HG02798 (cell line): ENCODE measurements around the gene FOLH1.
"Not testable (repeated sequence)": the region's sequence is repeated elsewhere in the genome, so short reads cannot be mapped to it uniquely, and the experiment has no call there.

Source experiments
- ATAC-seq: cut with Tn5 transposase; IDR thresholded peaks from one replicate; pipeline ENCODE4 v1.9.1; 2021; ENCODE audit warnings: mild to moderate bottlenecking; ENCODE audit not compliant: unreplicated experiment, poor library complexity

The FOLH1 gene

DNA sequence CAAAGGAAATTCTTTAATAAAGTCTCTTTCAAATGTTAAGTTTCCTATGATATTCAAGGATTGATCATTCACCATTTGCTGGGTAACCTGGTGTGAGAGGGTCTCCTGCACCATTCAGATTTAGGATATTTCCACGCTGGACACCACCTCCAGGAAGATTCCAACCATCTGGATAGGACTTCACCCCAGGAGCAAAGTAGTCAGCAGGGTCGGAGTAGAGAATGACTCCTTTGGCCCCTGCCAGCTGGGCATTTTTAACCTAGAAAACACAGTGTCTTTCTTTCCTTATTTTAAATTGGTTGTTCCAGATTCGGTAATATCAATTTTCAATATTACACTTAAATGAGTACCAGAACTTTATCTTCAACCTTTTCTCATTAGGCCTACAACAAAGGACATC, 22.8 kb downstream of the FOLH1 start:
- ATAC-seq = not testable (repeated sequence)

DNA sequence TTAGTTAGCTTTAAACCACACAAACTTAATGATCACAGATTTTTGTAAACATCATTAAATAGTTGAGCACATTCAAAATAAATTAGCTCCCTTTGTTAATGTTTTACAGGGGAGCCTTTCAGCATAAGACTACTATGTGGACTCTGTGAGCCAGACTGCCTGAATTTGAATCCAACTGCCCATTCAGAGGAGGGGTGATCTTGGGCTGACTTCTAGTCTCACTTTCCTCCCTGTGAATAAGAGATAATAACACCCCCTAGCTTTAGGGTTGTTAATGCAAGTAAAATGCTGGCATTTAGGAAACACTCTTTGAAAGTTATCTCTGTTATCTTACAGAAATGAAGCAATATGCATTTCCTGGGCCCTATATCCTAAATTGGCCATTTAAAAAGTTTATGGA, 23.6 kb downstream of the FOLH1 start:
- not testable (repeated sequence) for ATAC-seq

DNA sequence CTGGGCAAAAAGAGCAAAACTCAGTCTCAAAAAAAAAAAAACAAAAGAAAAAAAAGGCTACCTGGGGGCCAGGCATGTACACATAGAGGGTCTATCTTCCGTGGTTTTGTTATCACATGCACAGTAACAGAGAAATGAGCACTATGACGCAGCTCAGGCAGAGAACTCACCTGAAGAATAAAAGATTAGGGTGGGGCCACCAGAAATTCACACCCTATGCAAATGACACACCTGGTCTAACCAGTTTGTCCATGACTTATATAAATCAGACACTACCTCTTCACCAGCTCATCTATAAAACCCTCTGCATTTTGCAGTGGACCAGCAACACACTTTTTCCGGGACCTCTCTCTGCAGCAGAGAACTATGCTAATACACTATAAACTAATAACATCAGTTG, 30.5 kb downstream of the FOLH1 start:
- not testable (repeated sequence) for ATAC-seq

DNA sequence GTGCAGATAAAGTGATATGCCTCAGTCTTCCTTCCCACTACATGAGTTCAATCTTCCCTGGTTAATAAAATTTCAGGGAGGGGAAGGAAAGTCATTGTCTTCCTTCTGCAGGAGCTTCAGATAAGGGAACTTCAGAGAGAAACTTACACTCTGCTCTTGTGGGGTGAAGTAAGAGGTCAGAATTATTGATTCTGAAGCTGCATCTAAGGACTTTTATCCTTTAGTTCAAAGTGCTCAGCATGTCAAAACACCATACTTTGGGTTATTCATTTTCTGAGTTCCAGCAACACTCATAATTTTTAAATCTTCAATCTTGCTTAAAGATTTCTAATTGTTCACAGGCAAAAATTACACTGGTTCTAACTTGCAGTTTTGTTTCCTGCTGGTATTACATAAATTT, 33.0 kb downstream of the FOLH1 start:
- ATAC-seq = not testable (repeated sequence)

DNA sequence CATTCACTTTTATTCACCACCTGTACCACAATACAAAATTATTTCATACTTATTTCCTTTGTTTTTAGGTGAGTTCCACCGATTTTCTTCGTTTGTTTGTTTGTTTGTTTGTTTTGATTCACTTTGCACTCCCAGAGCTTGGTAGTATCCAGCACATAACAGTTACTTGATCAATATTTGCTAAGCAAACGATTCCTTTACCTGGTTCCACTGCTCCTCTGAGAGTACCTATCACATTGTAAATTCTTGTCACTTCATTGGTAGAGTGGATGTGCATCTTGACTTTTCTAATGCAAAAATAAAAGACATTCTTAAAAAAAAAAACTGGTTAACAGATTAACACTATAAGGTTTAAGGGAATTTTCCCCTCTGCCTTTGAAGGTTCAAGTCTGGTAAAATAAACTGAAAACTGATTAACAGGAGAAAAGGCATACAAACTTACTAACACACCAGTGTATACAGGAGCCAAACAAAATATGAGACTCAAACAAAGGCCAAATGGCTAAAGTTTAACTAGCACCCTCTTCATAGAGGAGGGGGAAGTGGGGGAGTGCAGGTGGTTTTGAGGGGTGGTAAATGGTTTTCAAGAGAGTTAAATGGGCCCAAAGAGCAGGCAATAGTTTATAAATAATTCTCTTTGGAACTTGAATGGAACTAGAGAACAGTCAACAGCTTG, 33.6 kb downstream of the FOLH1 start:
- not testable (repeated sequence) for ATAC-seq

DNA sequence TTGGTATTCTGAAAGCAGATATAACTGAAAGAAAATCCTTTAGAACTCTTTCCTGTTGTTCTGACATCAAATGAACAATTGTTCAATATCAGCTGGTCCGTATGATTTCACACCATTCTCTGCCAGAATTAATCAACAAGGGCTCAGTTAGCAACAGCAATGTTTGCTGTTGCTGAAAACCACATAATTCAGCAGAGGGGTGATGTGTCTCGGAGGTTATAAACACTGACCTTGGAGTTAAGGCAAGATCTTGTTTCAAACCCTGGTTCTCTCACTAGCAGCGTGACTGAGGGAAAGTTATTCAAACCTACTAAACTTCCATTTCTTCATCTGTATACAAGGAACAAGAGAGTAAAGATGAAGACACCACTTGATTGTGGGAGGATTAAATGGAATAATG, 36.8 kb downstream of the FOLH1 start:
- ATAC-seq = not testable (repeated sequence)

DNA sequence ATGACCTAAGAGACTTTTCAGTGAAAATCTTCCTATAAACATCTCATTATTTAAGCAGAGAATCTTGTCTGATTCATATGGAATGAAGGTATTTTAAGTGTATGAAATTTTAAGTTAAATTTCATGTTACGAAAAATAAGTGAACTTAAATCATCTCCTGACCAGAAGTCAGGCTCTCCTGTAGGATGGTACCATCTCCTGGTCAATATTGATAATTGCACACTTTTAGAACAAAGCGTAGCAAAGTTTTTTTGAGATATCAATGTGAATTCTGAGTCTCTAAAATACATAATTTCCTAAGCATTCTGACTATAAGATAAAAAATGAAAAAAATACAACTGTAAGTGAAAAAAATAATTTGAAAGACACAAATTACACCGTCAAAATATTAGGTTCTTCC, 38.8 kb downstream of the FOLH1 start:
- not testable (repeated sequence) for ATAC-seq

DNA sequence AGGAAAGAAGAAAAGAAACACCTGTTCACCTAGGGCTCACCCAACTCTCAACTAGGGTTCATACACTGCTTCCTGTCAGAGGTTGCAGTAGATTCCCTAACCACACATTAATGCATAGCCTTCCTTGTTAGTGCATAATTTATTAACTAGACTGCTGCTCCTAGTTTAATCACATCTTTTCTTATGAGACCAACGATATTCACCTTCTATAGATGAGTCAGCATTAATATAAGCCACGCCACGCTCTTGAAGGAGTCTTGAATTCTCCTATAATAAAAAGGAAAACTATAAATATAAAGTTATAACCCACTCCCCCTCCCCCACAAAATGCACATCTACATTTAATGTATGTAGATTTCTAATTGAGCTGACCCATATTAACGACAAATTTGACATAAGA, 39.4 kb downstream of the FOLH1 start:
- ATAC-seq = not testable (repeated sequence)

DNA sequence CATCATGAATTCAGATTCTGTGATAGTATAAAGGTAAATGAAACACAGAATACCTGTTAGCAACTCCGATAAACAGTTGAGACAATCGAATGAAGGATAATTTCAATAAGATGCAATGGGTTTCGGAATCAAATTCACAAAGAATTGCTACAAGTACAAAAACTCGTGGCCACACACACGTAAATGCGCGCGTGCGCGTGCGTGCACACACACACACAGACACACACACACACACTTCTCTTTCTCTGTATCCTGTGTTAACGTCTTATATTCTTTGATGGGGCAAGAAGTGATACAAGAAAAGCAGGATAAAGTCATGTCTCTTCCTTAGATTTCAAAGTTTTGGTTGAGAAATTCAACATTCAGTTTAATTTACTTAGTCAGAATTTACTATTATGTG, 57.2 kb downstream of the FOLH1 start:
- no peak for ATAC-seq

DNA sequence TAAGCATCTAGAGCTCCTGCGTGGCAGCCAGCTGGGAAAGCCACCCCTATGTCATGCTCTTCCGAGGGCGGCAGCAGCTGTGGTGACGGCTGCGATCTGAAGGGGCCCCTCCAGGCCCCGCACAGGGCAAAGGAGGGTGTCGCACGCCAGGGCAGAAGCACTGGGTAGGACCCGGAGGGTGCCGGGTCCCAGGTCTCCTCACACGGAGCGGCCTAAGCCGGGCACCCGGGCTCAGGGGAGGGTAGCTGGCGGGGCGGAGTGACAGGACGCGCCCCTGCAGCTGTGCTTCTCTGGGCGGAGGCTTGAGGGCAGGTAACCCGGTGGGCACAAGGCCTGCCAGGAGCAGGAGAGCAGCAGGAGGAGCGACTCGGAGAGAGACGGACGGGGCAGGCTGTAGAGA, 106.0 kb downstream of the FOLH1 start:
- not testable (repeated sequence) for ATAC-seq
